Measurements from ENCODE around the gene BTNL9.

The BTNL9 gene

GRCh38 chr5:181020688-181021087 lies 19.4 kb upstream of the BTNL9 start:
- no peak overlapping the region for H3K4me3 ChIP-seq (replicated peaks in 1 of 2; ENCODE audit: low read depth in 2 of 2, low read length in 2 of 2)
- no peak for DNase-seq (ENCODE audit: low read depth in 2 of 2)
- no peak for TF ChIP-seq CTCF (IDR thresholded peaks at IDR 0.05; ENCODE audit: low read depth, low read length)

- no peak for TF ChIP-seq CTCF (IDR thresholded peaks at IDR 0.05; ENCODE audit: low read depth, low read length)
- no peak for DNase-seq (ENCODE audit: low read depth in 2 of 2)
- H3K4me3 ChIP-seq (replicated peaks in 1 of 2; ENCODE audit: low read depth in 2 of 2, low read length in 2 of 2): no peak overlapping the region
Observed at GRCh38 chr5:181024245-181025064, 15.6 kb upstream of the BTNL9 start.

- H3K4me3 ChIP-seq (replicated peaks in 1 of 2; ENCODE audit: low read depth in 2 of 2, low read length in 2 of 2): no peak overlapping the region
- DNase-seq (ENCODE audit: low read depth in 2 of 2): no peak
- no peak for TF ChIP-seq CTCF (IDR thresholded peaks at IDR 0.05; ENCODE audit: low read depth, low read length)
Observed at GRCh38 chr5:181027452-181028031, 12.5 kb upstream of the BTNL9 start.

- DNase-seq (ENCODE audit: low read depth in 2 of 2): no peak
- H3K4me3 ChIP-seq (replicated peaks in 1 of 2; ENCODE audit: low read depth in 2 of 2, low read length in 2 of 2): no peak overlapping the region
- no peak for TF ChIP-seq CTCF (IDR thresholded peaks at IDR 0.05; ENCODE audit: low read depth, low read length)
Observed at GRCh38 chr5:181028032-181028819, 11.8 kb upstream of the BTNL9 start.

GRCh38 chr5:181031716-181032115 lies 8.3 kb upstream of the BTNL9 start:
- no peak for DNase-seq (ENCODE audit: low read depth in 2 of 2)
- H3K4me3 ChIP-seq (replicated peaks in 1 of 2; ENCODE audit: low read depth in 2 of 2, low read length in 2 of 2): no peak overlapping the region
- TF ChIP-seq CTCF (IDR thresholded peaks at IDR 0.05; ENCODE audit: low read depth, low read length): no peak

GRCh38 chr5:181035991-181036815 lies 3.9 kb upstream of the BTNL9 start:
- no peak for TF ChIP-seq CTCF (IDR thresholded peaks at IDR 0.05; ENCODE audit: low read depth, low read length)
- no peak overlapping the region for H3K4me3 ChIP-seq (replicated peaks in 1 of 2; ENCODE audit: low read depth in 2 of 2, low read length in 2 of 2)
- DNase-seq (ENCODE audit: low read depth in 2 of 2): no peak

Data from cardiac fibroblast (primary cell).